Pancreas (tissue), 10 donors: ENCODE measurements around the gene HOXD3. TPM values are rescaled to one million over a fixed set of nuclear protein-coding genes. Genes with fewer than 3 reads are reported as not detected.

Source experiments
- ATAC-seq, 4 donors: fragments of 200-7000 bp; cut with Tn5 transposase; one replicate each; pipeline versions ENCODE4 v1.8.0 to v1.9.1; 2020; ENCODE audit warnings: mild to moderate bottlenecking in 4 of 4, moderate library complexity in 4 of 4
- DNase-seq, 6 donors: peaks; one replicate each; pipeline ENCODE4 v3.0.0-alpha.2; 2020
- FAIRE-seq: peaks from 2 replicates; lab custom pipeline; 2012; peaks lifted over from hg19 to GRCh38; lab: Jason Lieb, UNC
- H3K27ac ChIP-seq, 4 donors: fragments of 200-600 bp; sonication (generic); 1 replicate in 3 of 4; 2 replicates in 1 of 4; pipeline versions ENCODE4 v1.5.0 to v1.8.0; 2020
- H3K27me3 ChIP-seq, 4 donors: fragments of 200-600 bp; one replicate each; pipeline ENCODE4 v1.8.0; 2021
- H3K36me3 ChIP-seq, 3 donors: fragments of 200-600 bp; sonication (generic) in 1 of 3; one replicate each; pipeline versions ENCODE4 v1.5.0 to v1.8.0; 2020 to 2021
- H3K4me1 ChIP-seq, 3 donors: fragments of 200-600 bp; one replicate each; pipeline ENCODE4 v1.8.0; 2021
- H3K4me3 ChIP-seq, 4 donors: fragments of 200-600 bp; sonication (generic) in 2 of 4; one replicate each; pipeline versions ENCODE4 v1.5.0 to v1.8.0; 2020 to 2021
- H3K9me3 ChIP-seq, 4 donors: fragments of 200-600 bp; one replicate each; pipeline ENCODE4 v1.8.0; 2021
- WGBS, 2 donors: extraction: QIAGEN DNeasy Blood & Tissue Kit; methylation state at CpG; one replicate each; pipeline ENCODE4 v1.1.7; 2013; 5-methylcytosine and 5-hydroxymethylcytosine counted together
- intact Hi-C, 3 donors: fragments of 100-400 bp; cut with DNase I; formaldehyde crosslinking; loops; one replicate each; pipeline versions ENCODE4 v1.11.1 to v1.14.2; 2022
- polyA plus RNA-seq, 2 donors: library from polyadenylated mRNA; stranded (reverse); fragments of 200-250 nt; gene quantifications; one replicate each; pipeline ENCODE4 v1.2.3, GENCODE V29; 2013
- total RNA-seq, 6 donors: library from RNA; stranded (reverse); fragmentation: NEBNext Ultra II Directional in 4 of 6; extraction: Animal tissue kit (Norgen Biotek cat#: 25700) in 4 of 6; gene quantifications; one replicate each; pipeline versions ENCODE4 v1.2.1 to v1.2.4, GENCODE V29; 2021 to 2023
- TF ChIP-seq, protein P1 (sequence below), 4 donors: fragments of 200-600 bp; sonication (generic) in 3 of 4; IDR thresholded peaks; one replicate each; pipeline versions ENCODE4 v1.5.0 to v1.8.0; 2021; ENCODE audit warnings: antibody characterized with exemption in 4 of 4
- donor health status: healthy with polysubstance abuse.
- donor health status: DM: no; HTN: no; CAD: no; lungs with moderate emphysema.
- donor health status: DM: no; HTN: no; CAD: no.
- donor health status: control.
- donor health status: control.
- donor health status: Bipolar disorder and iron deficiency.
- donor health status: DM: yes; HTN: yes; CAD: no.
- donor health status: DM: no; HTN: no; CAD: no.
- donor health status: DM: no; HTN: no; CAD: no.
- donor health status: DM: yes; HTN: yes; CAD: no.

Gene HOXD3
- total RNA-seq, result under 1 TPM in 5 of 6 donors, not detected in 1; 0.23 to 0.38 (median 0.25) TPM
- polyA plus RNA-seq, result under 1 TPM; 0.19 to 0.68 TPM

DNA sequence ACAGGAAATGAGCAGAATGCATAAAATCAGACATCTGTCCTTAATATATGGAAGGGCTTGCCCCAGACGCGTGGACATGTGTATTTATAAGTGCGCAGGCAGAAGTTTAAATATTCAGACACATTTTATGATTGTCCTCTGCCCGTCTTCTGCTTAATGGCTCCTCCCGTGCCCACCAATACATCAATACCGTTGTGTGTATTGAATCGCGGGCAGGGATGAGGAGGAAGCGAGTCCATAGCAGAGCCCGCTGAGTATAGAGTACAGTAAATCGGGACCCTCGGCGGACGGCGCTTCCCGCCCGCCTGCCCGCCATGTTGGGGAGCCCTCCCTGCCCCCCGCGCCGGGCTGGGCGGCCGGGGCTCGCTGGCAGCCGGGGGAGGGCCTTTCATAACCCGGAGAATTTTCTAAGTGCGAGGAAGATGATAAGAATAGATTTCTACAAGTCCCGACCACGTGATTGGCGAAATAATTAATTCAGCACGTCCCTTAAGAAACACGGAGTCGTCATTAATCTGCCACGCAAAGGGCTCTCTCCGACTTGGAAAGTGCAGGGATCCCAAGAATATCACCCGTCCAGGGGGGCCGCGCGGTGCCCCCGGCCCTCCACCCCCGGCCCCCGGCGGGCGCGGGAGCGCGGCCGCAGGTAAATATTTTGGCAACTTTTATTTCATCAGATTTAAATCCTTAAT lies at the start of gene HOXD3:
Gene HOXD3, plus strand, starts transcription at position 501 of the 692 bp plus-strand sequence. CDS start 11,808 bp downstream, outside the sequence.
- DNase-seq, result no peak
- H3K27ac ChIP-seq, result no peak within 1 kb of the TSS
- H3K27me3 ChIP-seq, result peaks cover 0 to 64% (median 15%) of the 10 kb centered on the region in 4 donors
- H3K36me3 ChIP-seq, result no peaks in the 10 kb centered on the region
- TF ChIP-seq, protein P1, sequence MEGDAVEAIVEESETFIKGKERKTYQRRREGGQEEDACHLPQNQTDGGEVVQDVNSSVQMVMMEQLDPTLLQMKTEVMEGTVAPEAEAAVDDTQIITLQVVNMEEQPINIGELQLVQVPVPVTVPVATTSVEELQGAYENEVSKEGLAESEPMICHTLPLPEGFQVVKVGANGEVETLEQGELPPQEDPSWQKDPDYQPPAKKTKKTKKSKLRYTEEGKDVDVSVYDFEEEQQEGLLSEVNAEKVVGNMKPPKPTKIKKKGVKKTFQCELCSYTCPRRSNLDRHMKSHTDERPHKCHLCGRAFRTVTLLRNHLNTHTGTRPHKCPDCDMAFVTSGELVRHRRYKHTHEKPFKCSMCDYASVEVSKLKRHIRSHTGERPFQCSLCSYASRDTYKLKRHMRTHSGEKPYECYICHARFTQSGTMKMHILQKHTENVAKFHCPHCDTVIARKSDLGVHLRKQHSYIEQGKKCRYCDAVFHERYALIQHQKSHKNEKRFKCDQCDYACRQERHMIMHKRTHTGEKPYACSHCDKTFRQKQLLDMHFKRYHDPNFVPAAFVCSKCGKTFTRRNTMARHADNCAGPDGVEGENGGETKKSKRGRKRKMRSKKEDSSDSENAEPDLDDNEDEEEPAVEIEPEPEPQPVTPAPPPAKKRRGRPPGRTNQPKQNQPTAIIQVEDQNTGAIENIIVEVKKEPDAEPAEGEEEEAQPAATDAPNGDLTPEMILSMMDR (IDR thresholded peaks at IDR 0.05), result no peak
- no peak for ATAC-seq
- no peak for FAIRE-seq
- 5 to 6% methylated on average over 48 of the region's 48 CpGs for WGBS, 2 donors
- intact Hi-C loops, result loop anchor here in 1 of 3 donors (10.0 kb wide), 1 partner anchor 408 kb away; no protein-coding TSS in a partner anchor
- H3K9me3 ChIP-seq, result no peaks in the 10 kb centered on the region
- H3K4me1 ChIP-seq, result peaks cover 0 to 8% (median 0%) of the 10 kb centered on the region in 3 donors
- H3K4me3 ChIP-seq, result peak within 1 kb of the TSS in 1 of 4 donors; percentile 28

DNA sequence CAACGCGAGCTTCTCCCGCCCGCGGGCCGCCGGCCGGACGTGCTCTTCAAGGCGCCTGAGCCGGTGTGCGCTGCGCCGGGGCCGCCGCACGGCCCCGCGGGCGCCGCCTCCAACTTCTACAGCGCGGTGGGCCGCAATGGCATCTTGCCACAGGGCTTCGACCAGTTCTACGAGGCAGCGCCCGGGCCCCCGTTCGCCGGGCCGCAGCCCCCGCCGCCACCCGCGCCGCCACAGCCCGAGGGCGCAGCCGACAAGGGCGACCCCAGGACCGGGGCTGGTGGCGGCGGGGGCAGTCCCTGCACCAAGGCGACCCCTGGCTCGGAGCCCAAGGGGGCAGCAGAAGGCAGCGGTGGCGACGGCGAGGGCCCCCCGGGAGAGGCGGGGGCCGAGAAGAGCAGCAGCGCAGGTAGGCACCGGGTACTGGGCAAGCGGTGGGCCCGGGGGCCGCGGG lies 49.4 kb upstream of the HOXD3 start:
- H3K4me1 ChIP-seq, result peaks cover 0 to 4% (median 0%) of the 10 kb centered on the region in 3 donors
- FAIRE-seq, result no peak

DNA sequence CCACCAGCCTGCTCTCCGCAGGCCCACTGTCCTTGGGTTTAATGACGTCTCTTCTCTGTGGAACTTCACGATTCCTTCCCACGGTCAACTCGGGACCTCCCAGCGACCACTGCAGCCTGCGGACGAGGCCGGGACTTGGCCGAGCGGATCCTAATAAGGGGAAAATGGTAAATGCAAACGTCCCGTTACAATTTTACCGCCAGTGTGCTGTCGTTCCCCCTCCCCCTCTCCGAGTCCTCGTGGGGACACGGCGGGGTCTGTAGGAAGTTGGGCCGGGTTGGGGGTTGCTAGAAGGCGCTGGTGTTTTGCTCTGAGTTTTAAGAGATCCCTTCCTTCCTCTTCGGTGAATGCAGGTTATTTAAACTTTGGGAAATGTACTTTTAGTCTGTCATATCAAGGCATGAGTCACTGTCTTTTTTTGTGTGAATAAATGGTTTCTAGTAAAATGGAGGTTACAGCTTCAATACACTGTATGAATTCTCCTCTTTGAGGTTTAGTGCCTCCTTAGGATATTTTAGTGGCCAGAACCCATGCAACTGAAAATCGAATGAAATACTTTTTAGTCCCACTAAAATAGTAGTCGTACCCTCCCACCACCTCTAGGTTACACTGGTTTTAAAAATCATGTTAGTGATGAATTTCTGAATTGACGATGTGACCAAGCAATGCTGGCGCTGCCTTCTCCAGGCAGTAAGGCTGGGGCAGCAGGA lies 47.8 kb upstream of the HOXD3 start:
- FAIRE-seq, result no peak
- H3K4me3 ChIP-seq, result no peak overlapping the region
- H3K9me3 ChIP-seq, result no peaks in the 10 kb centered on the region
- peaks cover 8 to 81% (median 23%) of the 10 kb centered on the region in 4 donors for H3K27me3 ChIP-seq
- TF ChIP-seq, protein P1 (IDR thresholded peaks at IDR 0.05), result no peak
- H3K4me1 ChIP-seq, result peaks cover 0 to 3% (median 0%) of the 10 kb centered on the region in 3 donors
- 8% methylated on average over 26 of the region's 26 CpGs for WGBS, 2 donors
- no peak overlapping the region for H3K27ac ChIP-seq
- intact Hi-C loops, result loop anchor here in 1 of 3 donors (10.0 kb wide), 1 partner anchor 755 kb away; no protein-coding TSS in a partner anchor
- no peak for DNase-seq
- no peak for ATAC-seq
- no peaks in the 10 kb centered on the region for H3K36me3 ChIP-seq

More for the DNA sequence above, 49.4 kb upstream of the HOXD3 start:
- no peaks in the 10 kb centered on the region for H3K36me3 ChIP-seq
- H3K27me3 ChIP-seq, result peaks cover 9 to 82% (median 27%) of the 10 kb centered on the region in 4 donors
- H3K4me3 ChIP-seq, result no peak overlapping the region
- DNase-seq (peak in 1 of 6 donors; percentile 67), ATAC-seq (no peak)
- intact Hi-C loops, result loop anchor here in 1 of 3 donors (10.0 kb wide), 1 partner anchor 753 kb away; no protein-coding TSS in a partner anchor
- 3% methylated on average over 46 to 59 of the region's 59 CpGs for WGBS, 2 donors
- no peaks in the 10 kb centered on the region for H3K9me3 ChIP-seq
- TF ChIP-seq, protein P1 (IDR thresholded peaks at IDR 0.05), result no peak
- H3K27ac ChIP-seq, result no peak overlapping the region

DNA sequence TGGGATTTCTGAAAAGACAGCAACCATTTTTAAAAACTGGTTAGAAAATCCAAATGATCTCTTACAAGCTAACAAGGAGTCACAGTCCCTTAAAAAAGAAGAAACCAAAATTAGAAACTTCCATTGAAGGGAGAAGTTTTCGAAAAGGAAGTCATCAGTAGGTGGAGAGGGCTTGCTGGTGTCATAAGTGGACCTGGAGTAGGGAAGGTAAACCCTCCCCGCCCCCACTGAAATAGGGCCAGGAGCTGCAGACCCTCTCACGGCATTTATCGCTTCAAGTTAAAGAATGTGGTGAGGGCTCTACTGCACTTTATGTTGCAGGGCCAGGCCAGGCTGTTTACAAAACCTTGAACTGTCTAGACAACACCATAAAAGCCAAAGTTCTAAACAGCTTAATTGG lies 47.2 kb upstream of the HOXD3 start:
- TF ChIP-seq, protein P1 (IDR thresholded peaks at IDR 0.05), result no peak
- ATAC-seq (no peak), DNase-seq (no peak), FAIRE-seq (no peak)
- Histone ChIP-seq H3K9me3 (no peaks in the 10 kb centered on the region), H3K4me1 (no peaks in the 10 kb centered on the region), H3K27ac (no peak overlapping the region), H3K4me3 (no peak overlapping the region), H3K36me3 (no peaks in the 10 kb centered on the region), H3K27me3 (peaks cover 8 to 81% (median 23%) of the 10 kb centered on the region in 4 donors)
- 8 to 18% methylated on average over 4 of the region's 4 CpGs for WGBS, 2 donors
- intact Hi-C loops, result loop anchor here in 1 of 3 donors (10.0 kb wide), 1 partner anchor 755 kb away; no protein-coding TSS in a partner anchor
